ENCODE results near the gene HES2.

HES2 gene

GRCh38 chr1:6421266-6421665 is 1.5 kb upstream of the HES2 start:
- ChIA-PET POLR2A (no interaction called here), CTCF (interaction anchor here (1.0 to 6.0 kb wide), 7 partner anchors 15 to 73 kb away, joined by 3 to 94 read pairs (median 5); no protein-coding TSS in a partner anchor)
- DNase-seq (ENCODE audit: extremely low spot score): no peak
- TF ChIP-seq, protein P1, sequence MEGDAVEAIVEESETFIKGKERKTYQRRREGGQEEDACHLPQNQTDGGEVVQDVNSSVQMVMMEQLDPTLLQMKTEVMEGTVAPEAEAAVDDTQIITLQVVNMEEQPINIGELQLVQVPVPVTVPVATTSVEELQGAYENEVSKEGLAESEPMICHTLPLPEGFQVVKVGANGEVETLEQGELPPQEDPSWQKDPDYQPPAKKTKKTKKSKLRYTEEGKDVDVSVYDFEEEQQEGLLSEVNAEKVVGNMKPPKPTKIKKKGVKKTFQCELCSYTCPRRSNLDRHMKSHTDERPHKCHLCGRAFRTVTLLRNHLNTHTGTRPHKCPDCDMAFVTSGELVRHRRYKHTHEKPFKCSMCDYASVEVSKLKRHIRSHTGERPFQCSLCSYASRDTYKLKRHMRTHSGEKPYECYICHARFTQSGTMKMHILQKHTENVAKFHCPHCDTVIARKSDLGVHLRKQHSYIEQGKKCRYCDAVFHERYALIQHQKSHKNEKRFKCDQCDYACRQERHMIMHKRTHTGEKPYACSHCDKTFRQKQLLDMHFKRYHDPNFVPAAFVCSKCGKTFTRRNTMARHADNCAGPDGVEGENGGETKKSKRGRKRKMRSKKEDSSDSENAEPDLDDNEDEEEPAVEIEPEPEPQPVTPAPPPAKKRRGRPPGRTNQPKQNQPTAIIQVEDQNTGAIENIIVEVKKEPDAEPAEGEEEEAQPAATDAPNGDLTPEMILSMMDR (IDR thresholded peaks at IDR 0.05; ENCODE audit: control extremely low read depth, extremely low read depth, low read depth, missing control alignments): no peak

DNA sequence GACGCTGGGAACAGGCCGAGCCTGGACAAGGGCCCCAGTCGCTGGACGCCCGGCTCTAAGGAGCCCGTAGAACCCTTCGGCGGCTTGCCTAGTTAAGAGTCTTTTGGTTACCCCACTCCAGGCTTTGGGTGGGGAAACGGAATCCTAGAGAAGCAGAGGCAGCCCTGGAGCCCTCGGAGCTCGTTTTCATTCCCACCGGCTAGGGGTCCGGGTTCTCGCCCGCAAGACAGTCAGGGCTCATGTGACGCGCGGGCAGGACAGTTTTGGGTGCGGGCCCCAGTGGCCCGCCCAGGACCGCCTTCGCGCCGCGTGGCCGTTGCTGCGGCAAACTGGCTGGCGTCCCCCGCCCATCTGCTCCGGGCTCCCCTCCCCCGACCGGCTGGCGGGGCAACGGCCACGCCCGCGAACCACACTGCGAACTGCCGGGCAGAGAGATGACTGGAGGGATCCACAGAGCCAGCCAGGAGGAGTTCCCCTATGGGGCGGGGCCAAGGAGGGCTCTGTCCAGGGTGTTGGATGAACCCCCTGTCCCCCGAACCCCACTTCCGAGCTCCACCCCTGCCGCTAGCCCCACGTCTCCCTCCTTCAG is 829 bp upstream of the HES2 start:
- ChIA-PET CTCF (interaction anchor here (1.0 to 6.0 kb wide), 8 partner anchors 15 to 73 kb away, joined by 3 to 94 read pairs (median 4); no protein-coding TSS in a partner anchor), POLR2A (no interaction called here)
- no peak for DNase-seq (ENCODE audit: extremely low spot score)
- TF ChIP-seq, protein P1 (IDR thresholded peaks at IDR 0.05; ENCODE audit: control extremely low read depth, extremely low read depth, low read depth, missing control alignments): no peak

- CTCF ChIA-PET: interaction anchor here (1.0 to 6.0 kb wide), 4 partner anchors 14 to 56 kb away, joined by 3 to 94 read pairs (median 5); no protein-coding TSS in a partner anchor
- no peak for DNase-seq (ENCODE audit: extremely low spot score)
- TF ChIP-seq, protein P1 (IDR thresholded peaks at IDR 0.05; ENCODE audit: control extremely low read depth, extremely low read depth, low read depth, missing control alignments): no peak
- POLR2A ChIA-PET: interaction anchor here (0.6 kb wide), 1 partner anchor 26 kb away, joined by 4 read pairs; the partner anchor contains the start of gene ACOT7
These were observed 319 bp downstream of the HES2 start for GRCh38 chr1:6419397-6419803.

GRCh38 chr1:6418668-6419396 is 887 bp downstream of the HES2 start:
- CTCF ChIA-PET: interaction anchor here (2.7 to 6.0 kb wide), 2 partner anchors 17 kb away, joined by 6 to 94 read pairs; no protein-coding TSS in a partner anchor
- DNase-seq (ENCODE audit: extremely low spot score): no peak

DNA sequence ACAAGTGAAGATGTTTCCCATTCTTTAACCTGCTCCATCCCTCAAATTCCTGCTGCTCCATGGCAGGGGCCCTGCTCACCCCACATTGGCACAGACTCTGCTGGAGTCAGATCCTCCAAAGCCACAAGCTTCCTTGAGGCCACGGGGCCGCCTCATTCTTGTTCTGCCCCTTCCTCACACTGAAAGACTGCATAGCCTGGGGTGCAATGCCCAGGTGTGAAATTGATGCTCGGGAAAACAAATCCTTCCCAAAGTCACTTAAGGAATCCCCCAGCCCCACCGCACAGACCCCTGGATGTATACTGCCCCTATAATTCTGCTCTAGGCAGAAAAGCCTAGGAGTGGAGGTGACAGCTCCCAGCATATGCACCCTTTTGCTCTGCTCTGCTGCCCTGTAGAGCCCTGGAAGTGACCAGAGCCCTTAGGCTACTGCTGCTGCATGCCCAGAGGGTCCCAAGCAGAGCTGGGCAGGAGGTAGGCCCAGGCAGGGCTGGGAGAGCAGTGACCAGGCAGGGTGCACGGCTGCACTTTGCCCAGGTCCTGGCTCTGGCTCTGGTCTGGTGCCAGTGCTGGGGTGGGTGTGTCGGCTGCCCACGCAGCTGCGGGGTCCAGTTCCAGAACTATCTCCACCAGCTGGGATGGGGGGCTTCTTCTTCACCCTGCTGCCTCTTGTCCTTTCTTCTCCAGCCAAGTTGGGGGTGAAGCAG is 1.6 kb downstream of the HES2 start:
- CTCF ChIA-PET: interaction anchor here (1.9 to 6.0 kb wide), 2 partner anchors 18 to 20 kb away, joined by 4 to 94 read pairs; no protein-coding TSS in a partner anchor
- POLR2A ChIA-PET: no interaction called here
- DNase-seq (ENCODE audit: extremely low spot score): no peak
- TF ChIP-seq, protein P1 (IDR thresholded peaks at IDR 0.05; ENCODE audit: control extremely low read depth, extremely low read depth, low read depth, missing control alignments): no peak

More at GRCh38 chr1:6418668-6419396, 887 bp downstream of the HES2 start:
- POLR2A ChIA-PET: no interaction called here
- TF ChIP-seq, protein P1 (IDR thresholded peaks at IDR 0.05; ENCODE audit: control extremely low read depth, extremely low read depth, low read depth, missing control alignments): no peak

GRCh38 chr1:6416906-6417305 is 2.8 kb downstream of the HES2 start:
- POLR2A ChIA-PET: no interaction called here
- CTCF ChIA-PET: interaction anchor here (1.9 kb wide), 1 partner anchor 21 kb away, joined by 4 read pairs; no protein-coding TSS in a partner anchor
- TF ChIP-seq, protein P1 (IDR thresholded peaks at IDR 0.05; ENCODE audit: control extremely low read depth, extremely low read depth, low read depth, missing control alignments): no peak
- DNase-seq (ENCODE audit: extremely low spot score): no peak
